Peyer's patch (tissue), 4 donors: ENCODE data around the gene DACH1.

Source experiments
- POLR2A ChIP-seq, 2 donors: fragments of 450-650 bp; IDR thresholded peaks; one replicate each; pipeline ENCODE4 v1.5.1; 2017; ENCODE audit warnings: antibody characterized with exemption in 2 of 2, mild to moderate bottlenecking in 2 of 2, moderate library complexity in 2 of 2
- TF ChIP-seq, protein P1 (sequence below), 6 experiments: fragments of 450-650 bp in 4 of 6; fragments of 200-600 bp in 2 of 6; sonication (generic) in 1 of 6; IDR thresholded peaks; one replicate each; pipeline ENCODE4 v1.5.1; 2017 to 2019; ENCODE audit warnings: antibody characterized with exemption in 6 of 6, mild to moderate bottlenecking in 3 of 6, moderate library complexity in 1 of 6

- TF ChIP-seq, protein P1, sequence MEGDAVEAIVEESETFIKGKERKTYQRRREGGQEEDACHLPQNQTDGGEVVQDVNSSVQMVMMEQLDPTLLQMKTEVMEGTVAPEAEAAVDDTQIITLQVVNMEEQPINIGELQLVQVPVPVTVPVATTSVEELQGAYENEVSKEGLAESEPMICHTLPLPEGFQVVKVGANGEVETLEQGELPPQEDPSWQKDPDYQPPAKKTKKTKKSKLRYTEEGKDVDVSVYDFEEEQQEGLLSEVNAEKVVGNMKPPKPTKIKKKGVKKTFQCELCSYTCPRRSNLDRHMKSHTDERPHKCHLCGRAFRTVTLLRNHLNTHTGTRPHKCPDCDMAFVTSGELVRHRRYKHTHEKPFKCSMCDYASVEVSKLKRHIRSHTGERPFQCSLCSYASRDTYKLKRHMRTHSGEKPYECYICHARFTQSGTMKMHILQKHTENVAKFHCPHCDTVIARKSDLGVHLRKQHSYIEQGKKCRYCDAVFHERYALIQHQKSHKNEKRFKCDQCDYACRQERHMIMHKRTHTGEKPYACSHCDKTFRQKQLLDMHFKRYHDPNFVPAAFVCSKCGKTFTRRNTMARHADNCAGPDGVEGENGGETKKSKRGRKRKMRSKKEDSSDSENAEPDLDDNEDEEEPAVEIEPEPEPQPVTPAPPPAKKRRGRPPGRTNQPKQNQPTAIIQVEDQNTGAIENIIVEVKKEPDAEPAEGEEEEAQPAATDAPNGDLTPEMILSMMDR (IDR thresholded peaks at IDR 0.05): no peak
- no peak for TF ChIP-seq POLR2A (IDR thresholded peaks at IDR 0.05)
These were observed 165.3 kb downstream of the DACH1 start for GRCh38 chr13:71701741-71702140.
